WI38 (cell line): ENCODE data around the gene MRPL40.
A peak's percentile ranks its signal among the peaks of the same experiment; 100 is the strongest.

Source experiments
- H3K4me3 ChIP-seq: 2 replicates; pipeline ENCODE4 v1.5.1; 2011; ENCODE audit warnings: low read depth, mild to moderate bottlenecking, control low read depth, low read length
- TF ChIP-seq, protein P1 (sequence below): IDR thresholded peaks from 2 replicates; pipeline ENCODE4 v1.5.1; 2012; ENCODE audit warnings: low read depth, mild to moderate bottlenecking, control low read depth, low read length

The MRPL40 gene

DNA sequence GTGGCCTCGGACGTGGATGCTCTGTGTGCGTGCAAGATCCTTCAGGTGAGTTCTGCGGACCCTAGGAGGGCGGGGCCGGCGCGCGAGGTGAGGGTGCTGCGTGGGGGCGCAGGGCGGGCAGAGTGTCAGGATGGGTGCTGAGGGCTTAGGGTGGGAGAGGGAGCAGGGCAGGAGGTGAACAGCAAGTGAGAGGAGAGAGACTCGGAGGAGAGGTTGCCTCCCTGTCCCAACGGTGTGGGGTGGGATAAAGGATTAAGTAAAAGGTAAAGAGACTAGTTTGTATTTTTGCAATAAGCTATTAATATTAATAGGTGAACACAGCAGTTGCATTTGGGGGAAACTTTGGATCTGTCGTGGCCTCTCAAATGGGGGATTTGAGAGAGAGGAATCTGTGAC is 47.8 kb downstream of the MRPL40 start:
- TF ChIP-seq, protein P1, sequence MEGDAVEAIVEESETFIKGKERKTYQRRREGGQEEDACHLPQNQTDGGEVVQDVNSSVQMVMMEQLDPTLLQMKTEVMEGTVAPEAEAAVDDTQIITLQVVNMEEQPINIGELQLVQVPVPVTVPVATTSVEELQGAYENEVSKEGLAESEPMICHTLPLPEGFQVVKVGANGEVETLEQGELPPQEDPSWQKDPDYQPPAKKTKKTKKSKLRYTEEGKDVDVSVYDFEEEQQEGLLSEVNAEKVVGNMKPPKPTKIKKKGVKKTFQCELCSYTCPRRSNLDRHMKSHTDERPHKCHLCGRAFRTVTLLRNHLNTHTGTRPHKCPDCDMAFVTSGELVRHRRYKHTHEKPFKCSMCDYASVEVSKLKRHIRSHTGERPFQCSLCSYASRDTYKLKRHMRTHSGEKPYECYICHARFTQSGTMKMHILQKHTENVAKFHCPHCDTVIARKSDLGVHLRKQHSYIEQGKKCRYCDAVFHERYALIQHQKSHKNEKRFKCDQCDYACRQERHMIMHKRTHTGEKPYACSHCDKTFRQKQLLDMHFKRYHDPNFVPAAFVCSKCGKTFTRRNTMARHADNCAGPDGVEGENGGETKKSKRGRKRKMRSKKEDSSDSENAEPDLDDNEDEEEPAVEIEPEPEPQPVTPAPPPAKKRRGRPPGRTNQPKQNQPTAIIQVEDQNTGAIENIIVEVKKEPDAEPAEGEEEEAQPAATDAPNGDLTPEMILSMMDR = no peak

DNA sequence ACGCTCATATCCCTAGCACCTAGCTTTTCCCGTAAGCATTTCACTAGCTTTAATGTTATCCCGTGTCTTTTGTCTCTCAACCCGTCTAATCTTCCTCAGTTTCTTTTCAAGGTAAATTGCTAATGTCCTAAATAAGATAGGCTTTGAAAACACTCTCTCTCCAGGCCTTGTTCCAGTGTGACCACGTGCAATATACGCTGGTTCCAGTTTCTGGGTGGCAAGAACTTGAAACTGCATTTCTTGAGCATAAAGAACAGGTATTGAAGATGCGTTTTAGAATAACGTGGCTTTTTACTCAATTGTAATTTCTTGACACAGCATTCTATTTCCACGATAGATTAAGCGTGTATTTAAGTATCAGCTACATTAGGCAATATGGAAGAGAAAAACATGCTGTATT is 48.4 kb downstream of the MRPL40 start:
- peak overlapping the region; percentile 91 for H3K4me3 ChIP-seq
- TF ChIP-seq, protein P1 = no peak

More for the DNA sequence above, 47.8 kb downstream of the MRPL40 start:
- peak overlapping the region; percentile 91 for H3K4me3 ChIP-seq

DNA sequence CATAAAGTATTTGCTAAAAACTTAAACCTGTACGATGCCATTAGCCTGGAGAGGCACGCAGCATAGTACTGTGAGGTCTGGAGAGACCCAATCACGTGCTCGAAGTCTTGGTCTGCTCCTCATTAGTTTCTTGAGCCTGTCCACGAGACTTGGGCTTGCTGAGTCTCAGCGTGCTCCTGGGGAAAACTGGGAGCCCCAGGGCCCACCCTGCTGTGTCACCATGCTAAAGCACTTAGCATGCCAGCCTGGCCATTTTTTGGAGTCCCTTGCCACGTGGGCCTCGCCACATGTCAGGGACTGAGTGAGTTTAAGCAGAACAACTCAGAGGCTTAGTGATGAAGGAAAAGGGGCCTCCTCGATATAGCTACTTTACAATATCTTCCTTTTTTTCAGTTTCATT is 50.0 kb downstream of the MRPL40 start:
- TF ChIP-seq, protein P1 = no peak
- H3K4me3 ChIP-seq = no peak overlapping the region

DNA sequence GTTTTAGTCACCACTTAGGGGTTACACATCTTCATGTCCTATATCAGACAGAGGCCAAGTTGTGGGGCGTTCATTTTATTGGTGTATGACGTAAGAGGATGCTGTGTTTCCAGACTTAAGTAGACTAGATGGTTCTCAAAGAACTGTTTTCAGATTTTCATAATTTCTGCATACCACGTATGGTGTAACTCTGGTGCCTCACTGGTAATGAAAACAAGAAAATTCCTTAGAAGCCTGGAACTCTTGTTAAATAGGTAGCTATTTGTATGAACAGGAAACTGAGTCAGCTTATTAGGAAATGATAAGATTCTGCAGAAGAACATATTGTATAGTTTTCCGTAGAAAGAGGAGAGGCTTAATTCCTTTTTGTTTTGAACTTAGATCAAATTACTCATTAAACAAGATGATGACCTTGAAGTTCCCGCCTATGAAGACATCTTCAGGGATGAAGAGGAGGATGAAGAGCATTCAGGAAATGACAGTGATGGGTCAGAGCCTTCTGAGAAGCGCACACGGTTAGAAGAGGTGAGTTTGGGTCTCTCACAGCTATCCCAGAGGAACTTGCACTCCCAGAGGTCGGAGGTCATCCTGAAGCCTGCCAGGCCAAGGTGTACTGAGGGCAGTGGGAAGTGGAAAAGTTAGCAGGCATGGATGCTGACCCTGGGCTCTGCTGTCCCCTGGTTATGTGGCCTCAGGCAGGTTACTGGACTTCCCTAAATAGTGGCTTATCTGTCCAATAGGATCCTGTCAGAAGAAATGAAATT is 51.3 kb downstream of the MRPL40 start:
- TF ChIP-seq, protein P1 = no peak
- H3K4me3 ChIP-seq = no peak overlapping the region
